CD4-positive, alpha-beta T cell treated with Interleukin-15 for 4 hours (primary cell): ENCODE results near the gene RBFOX1.

ENCODE experiments used
- DNase-seq: peaks from one replicate; pipeline ENCODE4 v3.0.0-alpha.2; 2020; ENCODE audit warnings: low spot score

RBFOX1 gene

GRCh38 chr16:7526736-7527135 lies 194.1 kb downstream of the RBFOX1 start:
- DNase-seq, result no peak

GRCh38 chr16:7532534-7532933 lies 199.9 kb downstream of the RBFOX1 start:
- DNase-seq, result no peak

GRCh38 chr16:7534749-7535148 lies 202.1 kb downstream of the RBFOX1 start:
- no peak for DNase-seq

- DNase-seq, result no peak
Observed at GRCh38 chr16:7541026-7541425, 208.4 kb downstream of the RBFOX1 start.

DNA sequence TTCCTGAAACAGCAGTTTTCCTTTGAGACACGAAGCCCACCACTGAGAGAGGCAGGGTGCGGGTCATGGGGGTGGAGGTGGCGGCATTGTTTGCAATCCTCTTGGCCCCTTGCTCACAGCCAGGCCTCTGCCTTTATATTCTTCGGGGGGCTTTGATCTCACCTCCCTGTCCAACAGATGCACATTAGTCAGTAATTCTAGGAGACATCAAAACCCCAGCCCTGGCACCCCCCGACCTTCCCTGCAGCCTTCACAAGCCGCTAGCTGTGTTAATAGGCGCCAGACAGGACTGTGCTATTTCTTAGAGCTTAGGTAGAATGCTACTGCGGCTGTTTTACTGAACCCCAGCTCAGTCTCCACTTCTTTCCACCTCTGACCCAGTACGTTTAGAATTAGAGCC lies 212.6 kb downstream of the RBFOX1 start:
- no peak for DNase-seq

DNA sequence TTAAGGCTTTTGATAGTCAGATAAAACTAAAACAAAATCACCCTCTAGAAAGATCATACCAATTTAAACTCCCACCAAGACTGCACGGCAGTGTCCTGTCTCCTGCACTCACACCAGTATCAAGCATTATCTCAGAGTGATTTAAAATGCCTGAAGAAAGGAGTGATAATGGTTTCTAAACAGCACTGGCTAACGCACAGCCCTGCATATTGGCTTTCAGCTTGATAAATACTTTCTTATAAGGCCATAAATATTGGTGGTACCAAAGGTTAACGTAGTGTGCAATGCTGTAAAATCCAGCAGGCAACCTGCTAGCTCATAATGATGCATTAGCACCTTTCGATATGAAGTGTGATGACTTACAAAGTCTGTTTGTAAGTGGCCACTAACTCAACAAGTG lies 214.3 kb downstream of the RBFOX1 start:
- DNase-seq, result no peak

GRCh38 chr16:7547736-7548135 lies 215.1 kb downstream of the RBFOX1 start:
- DNase-seq, result no peak

- no peak for DNase-seq
Observed at GRCh38 chr16:7548796-7549318, 216.2 kb downstream of the RBFOX1 start.

GRCh38 chr16:7550096-7550495 lies 217.5 kb downstream of the RBFOX1 start:
- DNase-seq, result no peak

GRCh38 chr16:7555459-7555858 lies 222.8 kb downstream of the RBFOX1 start:
- no peak for DNase-seq

DNA sequence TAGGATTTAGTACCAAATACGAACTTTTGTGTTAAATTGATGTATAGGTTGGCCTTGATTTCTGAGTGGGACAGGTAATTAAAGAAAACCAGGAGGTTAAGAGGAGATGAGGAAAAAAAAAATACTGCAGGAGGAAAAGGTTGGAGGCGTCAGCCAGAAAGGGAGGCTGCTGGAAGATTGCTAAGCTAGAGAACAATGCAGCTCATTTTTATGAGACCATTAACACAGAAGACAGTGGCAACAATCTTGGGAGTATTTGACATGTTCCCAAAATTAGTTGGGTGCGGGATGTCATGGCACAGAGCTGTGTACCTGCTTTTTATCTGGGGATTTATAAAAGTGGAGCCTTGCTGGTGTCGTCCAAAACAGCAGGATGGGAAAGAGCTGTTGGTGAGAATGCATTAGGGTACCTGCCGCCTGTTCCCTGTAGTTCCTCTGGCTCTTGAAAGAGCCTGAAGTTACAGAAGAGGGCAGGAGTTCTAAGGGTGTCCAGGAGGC lies 229.3 kb downstream of the RBFOX1 start:
- DNase-seq, result no peak

DNA sequence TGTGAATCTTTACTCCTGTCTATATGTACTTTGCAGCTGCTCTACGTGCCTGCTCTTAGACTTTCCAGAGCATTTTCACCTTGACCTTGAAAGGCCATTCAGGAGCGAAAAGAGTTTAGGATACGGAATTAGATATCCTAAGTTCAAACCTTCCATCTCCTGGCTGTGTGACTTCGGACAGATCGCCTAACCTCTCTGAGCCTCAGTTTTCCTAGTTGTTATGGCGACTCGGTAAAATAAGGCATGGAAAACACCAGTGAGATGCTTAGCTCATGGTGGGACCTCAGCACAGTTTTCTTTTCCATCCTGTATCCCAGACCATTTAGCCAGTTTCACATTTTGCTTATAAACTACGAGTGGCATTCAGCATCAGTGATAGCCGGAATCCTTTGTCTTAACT lies 233.7 kb downstream of the RBFOX1 start:
- no peak for DNase-seq

DNA sequence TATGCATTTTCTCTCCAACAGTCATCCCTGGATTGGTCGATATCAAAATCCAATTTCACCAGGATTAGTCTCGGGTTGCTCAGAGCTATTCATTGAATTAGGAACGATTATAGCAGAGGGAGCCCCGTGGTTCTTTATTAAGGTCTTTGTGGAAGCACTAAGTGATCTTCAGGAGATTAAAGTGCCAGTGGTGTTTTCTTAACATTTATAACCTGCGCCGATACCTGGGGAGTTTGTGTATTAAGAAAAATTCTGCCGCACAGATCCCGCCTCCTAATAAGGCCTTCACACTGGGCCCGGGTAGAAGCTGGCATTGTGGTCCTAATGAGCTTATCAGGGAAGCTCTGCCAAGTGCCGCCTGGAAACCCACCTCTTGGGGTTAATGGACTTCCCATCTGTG lies 238.7 kb downstream of the RBFOX1 start:
- DNase-seq, result no peak

DNA sequence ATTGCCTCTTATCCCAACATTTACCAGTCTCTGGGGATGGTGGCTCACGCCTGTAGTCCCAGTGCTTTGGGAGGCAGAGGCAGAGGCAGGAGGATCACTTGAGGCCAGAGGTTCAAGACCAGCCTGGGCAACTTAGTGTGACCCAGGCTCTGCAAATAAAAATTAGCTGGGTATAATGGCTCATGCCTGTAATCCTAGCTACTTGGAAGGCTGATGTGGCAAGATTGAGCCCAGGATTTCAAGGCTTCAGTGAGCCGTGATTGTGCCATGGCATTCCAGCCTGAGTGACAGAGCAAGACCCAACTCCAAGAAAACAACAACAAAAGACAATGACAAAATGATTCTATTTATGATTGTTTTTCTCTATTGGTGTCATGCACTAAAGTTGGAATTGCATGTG lies 244.9 kb downstream of the RBFOX1 start:
- no peak for DNase-seq

DNA sequence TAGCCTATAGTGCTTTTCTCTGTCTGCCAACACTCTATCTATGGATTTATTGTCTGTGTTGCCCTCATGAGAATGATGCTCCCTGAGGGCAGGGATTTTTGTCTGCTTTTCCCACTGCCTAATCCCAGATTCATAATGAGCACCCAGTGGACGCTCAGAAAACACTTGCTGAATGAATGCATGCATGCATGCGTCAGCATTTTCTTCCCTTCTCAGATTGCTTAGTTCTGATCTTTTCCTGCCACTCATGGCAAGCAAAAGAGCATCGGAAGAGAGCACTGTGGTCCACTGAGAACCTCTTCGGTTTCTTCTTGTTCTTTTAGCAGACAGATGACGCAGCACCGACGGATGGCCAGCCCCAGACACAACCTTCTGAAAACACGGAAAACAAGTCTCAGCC lies 246.8 kb downstream of the RBFOX1 start:
- DNase-seq, result no peak

DNA sequence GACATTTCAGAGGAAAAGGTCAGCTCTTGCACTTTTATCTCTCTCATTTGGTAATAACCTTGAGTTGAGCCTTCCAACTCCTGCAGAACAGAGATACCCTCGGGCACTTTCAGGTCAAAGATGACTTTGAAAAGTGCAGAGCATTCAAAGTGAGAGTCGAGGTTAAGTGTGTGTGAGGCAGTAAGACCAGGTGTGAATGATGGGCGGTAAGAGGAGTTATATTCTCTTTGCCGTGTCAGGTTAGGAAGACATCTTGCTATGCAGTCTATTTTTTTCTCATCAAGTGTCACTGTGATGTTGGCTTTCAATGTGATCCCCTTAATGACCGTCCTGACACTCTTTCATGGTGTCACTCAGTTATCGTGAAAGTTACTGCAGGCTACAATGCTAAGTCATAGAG lies 248.5 kb downstream of the RBFOX1 start:
- no peak for DNase-seq

GRCh38 chr16:7583396-7583795 lies 250.8 kb downstream of the RBFOX1 start:
- DNase-seq, result no peak

GRCh38 chr16:7584561-7584960 lies 251.9 kb downstream of the RBFOX1 start:
- DNase-seq, result no peak

GRCh38 chr16:7585705-7586104 lies 253.1 kb downstream of the RBFOX1 start:
- no peak for DNase-seq

GRCh38 chr16:7590934-7591333 lies 258.3 kb downstream of the RBFOX1 start:
- DNase-seq, result no peak

DNA sequence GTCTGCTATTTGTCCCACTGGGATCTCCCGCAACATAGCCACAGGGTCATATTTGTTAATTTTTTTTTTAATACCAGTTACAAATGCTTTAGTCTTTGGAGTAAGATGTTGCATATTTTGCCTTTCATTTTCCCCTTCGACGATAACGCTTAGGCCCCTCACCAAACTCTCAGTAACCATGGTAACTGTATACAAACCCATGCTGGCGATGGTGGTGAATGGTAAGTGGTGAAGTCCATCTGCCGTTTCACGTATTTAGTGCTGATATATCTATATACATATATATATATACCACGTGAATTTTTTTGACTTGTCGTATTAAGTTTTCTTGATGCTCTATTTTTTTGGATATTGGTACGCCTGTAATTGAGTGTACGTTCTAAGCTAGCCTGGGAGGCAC lies 263.7 kb downstream of the RBFOX1 start:
- DNase-seq, result no peak

DNA sequence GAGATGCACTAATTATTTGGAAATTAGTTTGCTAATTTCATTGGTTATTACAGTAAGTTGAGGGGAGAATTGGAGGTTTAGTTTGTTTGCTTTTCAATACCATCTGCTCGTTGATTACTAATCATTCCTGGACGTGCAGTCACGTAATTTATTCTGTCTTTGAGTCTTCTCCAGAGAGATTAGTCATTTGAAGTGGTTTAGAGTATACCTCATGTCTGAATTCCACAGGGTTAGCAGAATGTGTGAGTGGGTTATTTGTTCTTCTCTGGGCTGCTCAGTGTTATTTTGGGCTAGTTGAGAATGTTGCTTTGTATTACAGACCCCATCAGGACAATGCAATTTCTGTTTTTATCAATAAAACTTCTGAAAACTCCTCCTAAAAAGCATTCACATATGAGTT lies 265.0 kb downstream of the RBFOX1 start:
- DNase-seq, result no peak

- no peak for DNase-seq
Observed at GRCh38 chr16:7601100-7601499, 268.5 kb downstream of the RBFOX1 start.

GRCh38 chr16:7602291-7602950 lies 269.8 kb downstream of the RBFOX1 start:
- no peak for DNase-seq
